CD4-positive, alpha-beta T cell treated with Interleukin-12 subunit alpha and Interleukin-12 subunit beta, for 1 hour (primary cell): ENCODE data around the gene ATP2C1.
A peak's percentile ranks its signal among the peaks of the same experiment; 100 is the strongest.

Experiments used
- DNase-seq: peaks from one replicate; pipeline ENCODE4 v3.0.0-alpha.2; 2020

Gene ATP2C1

DNA sequence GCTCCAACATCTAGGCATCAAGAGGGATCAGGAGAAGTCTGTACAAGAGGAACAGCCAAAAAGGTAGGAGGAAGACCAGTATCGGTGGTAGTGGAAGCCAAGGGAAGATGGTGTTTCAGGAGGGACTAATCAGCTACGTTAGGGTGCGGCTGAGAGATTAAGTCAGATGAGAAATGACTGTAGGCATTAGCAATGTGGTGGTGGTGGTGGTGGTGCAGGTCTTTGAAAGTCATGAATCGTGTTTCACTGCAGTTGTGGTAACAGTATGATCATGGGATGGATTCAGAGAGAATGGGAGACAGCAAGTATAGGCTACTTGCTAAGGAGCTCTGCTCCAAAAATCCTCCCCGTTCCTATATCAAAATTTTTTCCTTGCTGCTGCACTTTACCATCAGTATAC, 97.2 kb downstream of the ATP2C1 start:
- DNase-seq, result no peak

DNA sequence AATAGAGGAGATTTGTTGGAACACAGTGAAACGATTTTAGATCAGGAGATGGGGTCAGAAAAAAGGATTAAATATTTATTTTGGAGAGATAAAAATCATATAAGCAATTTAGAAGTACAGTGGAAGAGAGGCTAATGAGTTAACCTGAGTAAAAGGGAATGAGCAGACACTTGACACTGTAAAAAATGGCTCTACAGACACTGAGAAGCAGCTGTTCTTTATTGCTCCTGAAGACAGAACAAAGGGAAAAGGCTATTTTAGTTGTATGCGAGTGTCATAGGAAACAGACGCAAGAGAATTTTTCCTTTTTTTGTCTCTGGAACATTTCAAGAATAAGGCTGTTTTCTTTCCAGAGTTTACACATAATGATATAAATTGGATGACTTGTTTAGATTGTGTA, 98.5 kb downstream of the ATP2C1 start:
- DNase-seq, result no peak

DNA sequence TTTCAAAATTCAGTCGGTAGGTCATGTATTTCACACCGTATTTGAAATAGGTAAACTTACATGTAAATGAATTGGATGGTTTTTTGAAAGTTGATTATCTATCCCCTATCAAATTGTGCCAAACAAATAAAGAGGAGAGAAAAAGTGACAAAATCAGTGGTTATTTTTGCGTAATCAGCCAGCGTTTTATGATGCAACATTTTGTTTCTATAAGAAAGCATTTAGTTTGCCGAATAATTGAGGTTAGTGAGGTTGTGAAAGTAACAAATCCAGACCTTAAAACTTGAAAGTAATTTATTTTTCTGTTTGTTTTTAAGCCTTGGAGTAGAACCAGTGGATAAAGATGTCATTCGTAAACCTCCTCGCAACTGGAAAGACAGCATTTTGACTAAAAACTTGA, 103.4 kb downstream of the ATP2C1 start:
- no peak for DNase-seq

DNA sequence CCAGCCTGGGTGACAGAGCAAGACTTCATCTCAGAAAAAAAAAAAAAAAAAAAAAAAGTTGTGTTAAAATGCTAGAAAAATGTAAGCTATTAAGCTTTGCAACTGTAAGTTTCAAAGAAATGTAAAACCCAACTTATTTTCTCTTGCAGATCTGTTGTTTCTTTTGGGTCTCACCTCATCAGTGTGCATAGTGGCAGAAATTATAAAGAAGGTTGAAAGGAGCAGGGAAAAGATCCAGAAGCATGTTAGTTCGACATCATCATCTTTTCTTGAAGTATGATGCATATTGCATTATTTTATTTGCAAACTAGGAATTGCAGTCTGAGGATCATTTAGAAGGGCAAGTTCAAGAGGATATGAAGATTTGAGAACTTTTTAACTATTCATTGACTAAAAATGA, 107.2 kb downstream of the ATP2C1 start:
- no peak for DNase-seq

DNA sequence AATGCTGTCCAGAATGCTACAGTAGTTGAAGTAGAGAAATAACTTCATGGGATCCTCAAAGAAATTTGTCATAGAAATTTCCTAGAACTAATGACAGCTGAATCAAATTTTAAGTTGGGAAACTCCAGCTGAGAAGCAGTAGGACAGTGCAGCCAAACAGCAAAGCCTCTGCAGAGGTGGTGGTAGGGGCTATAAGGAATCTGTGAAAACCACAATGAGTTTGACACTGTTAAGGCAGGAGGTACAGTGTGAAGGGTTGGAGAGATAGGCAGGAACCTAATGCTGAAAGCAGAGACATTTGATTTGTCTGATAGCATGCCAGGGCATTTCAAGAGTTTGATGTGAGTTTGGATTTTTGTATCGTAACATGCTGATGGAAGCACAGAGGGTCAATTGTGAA, 110.7 kb downstream of the ATP2C1 start:
- DNase-seq, result no peak

DNA sequence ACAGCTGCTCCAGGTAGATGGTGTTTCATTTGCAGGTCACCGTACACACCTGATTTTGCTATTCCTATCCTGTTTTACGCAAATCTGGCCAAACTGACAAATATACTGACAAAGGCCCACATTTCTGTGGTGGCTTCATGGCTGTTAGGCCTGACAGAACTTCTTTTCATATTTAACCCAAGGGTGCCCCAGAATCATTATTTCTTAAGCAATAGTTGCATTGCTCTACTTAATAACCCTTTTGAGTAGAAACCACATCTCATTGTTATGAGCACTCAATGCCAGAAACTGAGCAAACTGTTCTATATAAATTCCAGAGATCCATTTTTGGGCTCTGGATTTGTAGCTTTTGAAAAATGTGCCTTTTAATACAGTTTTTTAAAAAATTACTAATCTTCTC, 113.4 kb downstream of the ATP2C1 start:
- DNase-seq, result no peak

DNA sequence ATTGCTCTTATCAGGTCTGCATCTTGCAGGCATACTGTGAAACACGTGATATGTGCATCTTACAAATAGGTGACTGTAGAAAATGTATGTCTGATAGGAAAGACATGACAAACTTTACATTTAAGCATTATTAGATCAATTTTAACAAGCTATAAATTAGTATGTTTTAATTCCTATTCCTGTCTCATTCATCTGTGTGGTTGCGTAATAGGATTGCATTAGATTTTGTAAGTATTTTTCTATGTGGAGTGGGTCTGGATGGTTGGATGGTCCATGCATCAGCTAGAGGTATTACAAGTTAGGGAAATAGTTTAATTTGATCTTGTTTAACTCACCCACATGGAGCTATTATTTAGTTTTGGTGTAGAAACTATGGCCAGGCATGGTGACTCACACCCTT, 113.9 kb downstream of the ATP2C1 start:
- no peak for DNase-seq

DNA sequence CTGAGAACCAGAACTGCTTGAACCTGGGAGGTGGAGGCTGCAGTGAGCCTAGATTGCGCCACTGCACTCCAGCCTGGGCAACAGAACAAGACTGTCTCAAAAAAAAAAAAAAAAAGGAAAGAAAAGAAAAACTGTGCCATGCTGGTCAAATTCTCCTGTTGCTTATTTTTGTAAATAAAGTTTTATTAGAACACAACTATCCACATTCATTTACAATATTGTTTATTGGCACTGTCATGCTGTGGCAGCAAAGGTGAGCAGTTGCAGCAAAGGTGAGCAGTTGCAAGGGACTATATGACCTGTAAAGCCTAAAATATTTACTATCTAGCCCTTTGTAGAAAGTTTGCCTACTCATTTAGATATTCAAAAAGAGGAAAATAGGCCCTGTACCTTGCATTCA, 114.4 kb downstream of the ATP2C1 start:
- no peak for DNase-seq

DNA sequence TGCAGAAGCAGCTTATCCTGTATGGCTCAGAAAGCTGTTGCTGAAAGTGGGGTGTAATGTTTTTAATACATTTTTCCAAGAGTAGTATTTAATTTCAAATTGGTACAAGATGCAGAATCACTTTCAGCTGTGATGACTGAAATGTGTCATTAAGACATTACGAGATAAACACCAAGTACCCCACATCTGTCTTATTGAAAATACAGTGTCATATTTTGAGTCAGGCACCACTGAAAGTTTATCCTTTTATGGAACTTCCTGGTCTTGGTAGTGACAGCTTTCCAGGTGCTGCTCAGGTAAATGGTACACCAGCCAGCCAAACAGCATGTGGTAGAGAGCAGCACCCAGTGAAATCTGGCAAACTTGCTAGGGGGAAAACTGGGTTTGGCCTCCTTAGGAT, 115.8 kb downstream of the ATP2C1 start:
- no peak for DNase-seq

DNA sequence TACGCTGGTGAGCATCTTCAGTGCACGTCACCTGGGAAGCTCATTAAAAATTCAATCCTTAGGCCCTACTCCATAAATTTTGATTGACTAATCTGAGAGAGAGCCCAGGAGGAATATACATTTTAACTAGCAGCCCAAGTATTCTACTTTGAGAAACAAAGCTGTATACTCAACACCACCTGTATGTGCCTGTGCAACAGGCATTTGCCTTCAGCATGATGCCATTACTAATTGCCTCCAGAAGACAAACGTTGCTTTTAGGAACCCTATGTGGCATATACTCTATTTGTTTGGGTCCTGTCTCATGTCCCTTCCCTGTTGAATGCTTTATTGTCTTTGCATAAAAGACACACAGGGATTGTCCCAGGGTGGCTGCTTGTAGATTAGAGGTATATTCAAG, 125.1 kb downstream of the ATP2C1 start:
- DNase-seq, result no peak

DNA sequence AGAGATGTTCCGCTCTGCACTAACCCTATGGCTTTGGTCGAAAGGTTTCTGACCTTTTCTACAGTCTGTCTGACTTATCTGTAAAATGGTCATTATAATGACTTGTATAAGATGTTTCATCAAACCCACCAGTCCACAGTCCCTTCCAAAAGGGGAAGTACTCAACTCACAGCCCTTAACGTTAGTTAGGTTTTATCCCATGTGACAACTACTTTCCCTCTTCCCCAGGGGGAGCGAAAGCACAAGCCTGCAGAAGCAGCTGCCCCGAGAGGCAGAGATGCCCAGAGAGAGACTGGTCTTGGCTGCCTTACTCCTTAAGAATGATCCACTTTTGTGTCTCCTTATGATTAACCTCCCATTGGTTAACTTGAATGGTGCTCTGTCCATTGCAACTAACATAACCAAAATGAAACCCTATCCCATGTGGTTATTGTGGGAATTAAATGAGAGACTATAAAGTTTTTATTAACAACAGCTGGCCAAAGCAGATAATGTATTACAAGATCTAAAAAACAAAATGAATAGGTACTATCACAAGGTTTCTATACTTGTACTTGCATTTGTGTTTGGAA, 126.3 kb downstream of the ATP2C1 start:
- DNase-seq, result no peak

DNA sequence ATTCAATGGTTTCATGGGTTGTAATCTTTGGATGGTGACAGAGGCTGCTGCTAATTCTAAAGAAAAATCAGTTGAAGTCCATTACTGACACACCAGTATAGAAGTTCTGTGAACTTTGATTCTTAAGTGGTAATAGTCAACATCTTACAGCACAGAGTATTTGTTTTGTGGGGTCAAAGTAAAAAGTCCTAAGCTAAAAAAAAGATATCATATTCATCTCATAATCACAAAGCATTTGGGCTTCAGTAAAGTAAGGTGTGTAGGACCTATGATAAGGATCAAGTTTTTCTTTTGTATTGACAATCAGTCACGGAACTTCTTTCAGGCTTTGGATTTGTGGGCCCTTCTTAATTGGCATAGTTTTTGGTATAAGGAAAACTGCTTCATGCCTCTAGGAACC, 131.7 kb downstream of the ATP2C1 start:
- no peak for DNase-seq

DNA sequence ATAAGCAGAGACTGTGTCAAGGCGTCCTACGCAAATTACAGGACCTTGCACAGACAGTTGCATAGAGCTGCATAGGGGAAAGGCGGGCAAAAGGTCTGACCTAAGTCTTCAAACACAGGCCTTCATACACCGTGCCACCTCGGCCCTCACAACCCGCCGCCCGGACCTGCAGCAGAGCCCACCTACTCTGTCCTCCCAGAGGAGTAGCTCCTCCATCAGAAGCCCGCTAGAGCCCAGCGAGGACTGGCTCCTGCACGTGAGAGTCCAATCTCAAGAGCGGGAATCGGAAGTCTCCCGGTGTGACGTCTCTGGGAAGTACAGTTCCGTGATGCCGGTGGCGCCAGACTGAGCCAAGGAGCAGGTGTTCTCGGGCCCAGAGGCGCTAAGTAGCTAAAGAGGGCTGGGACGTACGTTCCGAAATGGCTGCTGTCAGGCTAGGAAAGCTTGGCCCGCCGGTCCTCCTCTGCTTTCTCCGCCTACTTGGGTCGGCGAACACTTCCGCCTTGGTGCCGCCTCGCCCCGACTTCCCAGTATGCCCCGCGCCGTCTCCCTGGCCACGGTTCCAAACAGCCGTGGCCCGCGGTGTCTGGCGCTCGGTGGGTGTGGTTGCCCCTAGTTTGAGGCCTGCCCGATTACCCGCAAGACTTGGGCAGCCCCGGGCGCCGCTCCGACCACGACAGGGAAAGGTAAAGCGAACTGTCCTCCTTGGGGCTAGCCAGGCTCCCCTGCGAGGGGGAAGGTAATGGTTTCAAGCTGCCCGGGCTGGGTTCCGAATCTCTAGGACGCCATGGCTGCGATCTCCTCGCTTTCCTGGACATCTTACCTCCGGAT, 132.7 kb downstream of the ATP2C1 start, which contains the start of the genes ASTE1 and NEK11:
Gene ASTE1, minus strand, starts transcription at position 505 of the 831 bp plus-strand sequence. CDS start 1,519 bp downstream, outside the sequence.
Gene NEK11, plus strand, starts transcription at position 557 of the 831 bp plus-strand sequence. CDS start 2,832 bp downstream, outside the sequence.
- peak; percentile 94 for DNase-seq

DNA sequence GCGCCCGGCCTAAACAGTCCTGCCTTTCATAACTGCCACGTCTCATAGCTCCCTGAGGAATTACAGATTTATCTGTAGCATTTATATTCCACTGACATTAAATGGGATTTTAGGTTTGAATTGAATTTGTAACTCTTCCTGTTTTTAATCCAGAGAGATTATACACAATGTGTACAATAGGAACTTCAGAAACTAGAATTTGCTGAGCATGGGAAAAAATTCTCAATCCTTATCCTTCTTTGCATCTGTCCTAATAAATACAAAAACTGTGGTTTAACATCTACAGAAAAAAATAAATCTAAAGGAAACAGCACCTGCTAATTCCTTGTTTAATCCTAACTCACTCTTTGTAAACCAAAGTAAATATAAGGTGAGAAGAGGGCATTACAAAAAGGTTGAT, 135.0 kb downstream of the ATP2C1 start:
- DNase-seq, result no peak

DNA sequence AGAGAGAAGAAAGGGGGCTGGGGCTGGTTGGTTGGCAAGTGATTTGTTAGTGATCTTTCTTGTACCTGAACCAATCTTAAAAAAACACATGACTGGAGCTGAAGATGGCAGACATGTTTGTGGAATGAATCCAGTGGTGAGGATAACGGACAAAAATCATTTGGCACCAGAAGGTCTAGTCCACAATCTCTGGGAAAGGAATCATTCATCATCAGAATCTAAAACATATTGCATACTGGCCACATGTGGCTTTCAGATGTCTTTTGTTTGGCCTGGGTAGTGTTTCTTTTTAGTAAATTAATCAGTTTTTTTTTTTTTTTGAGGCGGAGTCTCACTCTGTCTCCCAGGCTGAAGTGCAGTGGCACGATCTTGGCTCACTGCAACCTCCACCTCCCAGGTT, 137.8 kb downstream of the ATP2C1 start:
- no peak for DNase-seq

DNA sequence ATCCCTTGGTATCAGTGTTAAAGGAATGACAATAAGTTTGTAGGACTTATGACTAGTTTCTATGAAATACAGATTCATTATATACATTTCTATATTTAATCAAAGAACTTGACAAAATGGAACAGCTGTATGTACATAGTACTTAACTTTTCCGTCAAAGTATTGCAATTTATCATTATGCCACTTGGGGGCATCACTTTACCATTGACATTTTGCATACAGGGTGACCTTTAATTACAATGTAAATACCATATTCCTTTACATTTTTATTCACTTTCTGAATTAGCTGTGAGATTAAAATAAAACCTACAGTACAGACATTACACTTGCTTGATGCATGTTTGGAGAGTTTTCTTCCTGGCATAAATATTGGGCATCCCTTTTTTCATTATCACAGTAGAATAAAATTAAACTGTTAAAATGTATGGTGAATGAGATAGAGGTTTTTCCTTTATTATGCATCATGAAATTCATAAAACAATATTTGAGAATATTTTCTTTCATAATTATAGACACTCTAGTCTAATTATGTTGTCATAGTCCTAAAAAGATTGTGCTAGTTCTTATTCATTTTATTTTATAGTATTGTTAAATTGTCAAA, 139.7 kb downstream of the ATP2C1 start:
- DNase-seq, result peak; percentile 72

DNA sequence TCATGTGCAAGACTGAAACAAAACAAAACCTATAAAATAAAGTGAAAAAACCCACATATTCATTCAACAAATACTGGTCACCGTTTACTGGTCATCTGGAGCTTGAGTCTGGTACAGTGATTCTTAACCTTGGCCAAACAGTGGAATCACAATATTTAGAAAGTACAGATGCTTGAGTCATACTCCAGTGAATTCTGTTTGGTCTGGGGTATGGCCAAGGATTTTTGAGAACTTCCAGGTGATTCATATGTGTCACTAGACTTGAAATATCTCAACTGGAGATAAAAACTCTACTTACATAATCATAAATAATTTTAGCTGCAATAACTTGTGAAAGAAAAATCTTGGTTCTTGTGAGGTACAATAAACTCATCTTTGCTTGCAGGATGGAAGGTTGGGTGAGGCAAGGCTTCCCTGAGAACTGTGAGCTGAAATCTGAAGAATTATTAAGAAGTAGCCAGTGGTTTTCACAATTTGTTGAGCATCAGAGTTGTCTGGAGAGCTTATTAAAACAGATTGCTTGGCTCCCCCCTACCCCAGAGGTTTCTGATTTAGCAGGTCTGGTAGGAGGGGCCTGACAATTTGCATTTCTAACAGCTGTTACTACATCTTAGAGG, 142.4 kb downstream of the ATP2C1 start:
- DNase-seq, result no peak

DNA sequence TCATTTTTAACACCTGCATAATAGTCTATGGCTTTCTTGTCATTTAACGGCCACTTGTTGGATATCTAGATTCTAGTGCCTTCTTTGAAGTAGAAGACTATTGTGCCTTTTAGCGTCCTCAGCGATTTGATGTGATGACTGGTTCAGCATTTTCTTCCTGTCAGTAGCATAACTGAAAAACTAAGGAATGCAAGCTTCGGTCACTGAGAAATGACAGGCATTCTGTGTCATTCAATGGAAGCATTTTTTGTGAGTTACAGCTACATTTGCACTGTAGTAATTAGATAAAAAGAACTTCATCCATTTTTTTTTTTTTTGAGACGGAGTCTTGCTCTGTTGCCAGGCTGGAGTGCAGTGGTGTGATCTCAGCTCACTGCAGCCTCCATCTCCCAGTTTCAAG, 143.1 kb downstream of the ATP2C1 start:
- no peak for DNase-seq

DNA sequence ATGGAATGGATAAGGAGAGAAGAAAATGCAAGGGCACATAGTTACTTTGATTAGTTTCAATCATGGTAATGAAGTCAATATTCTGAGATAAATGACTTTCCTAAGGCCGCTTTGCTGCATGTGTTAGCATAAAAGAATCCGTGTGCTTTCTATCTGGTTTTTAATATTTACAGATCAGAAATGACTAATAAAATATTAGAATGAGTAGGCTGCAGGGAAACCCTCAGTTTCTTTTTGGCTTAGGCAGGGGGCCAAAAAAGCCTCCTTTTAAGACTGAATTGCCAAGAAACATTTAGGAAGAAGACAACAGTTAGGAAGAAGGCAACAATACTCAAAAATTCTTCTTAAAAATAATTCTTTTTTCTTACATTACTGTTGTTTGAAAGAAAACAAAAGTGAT, 144.4 kb downstream of the ATP2C1 start:
- no peak for DNase-seq

DNA sequence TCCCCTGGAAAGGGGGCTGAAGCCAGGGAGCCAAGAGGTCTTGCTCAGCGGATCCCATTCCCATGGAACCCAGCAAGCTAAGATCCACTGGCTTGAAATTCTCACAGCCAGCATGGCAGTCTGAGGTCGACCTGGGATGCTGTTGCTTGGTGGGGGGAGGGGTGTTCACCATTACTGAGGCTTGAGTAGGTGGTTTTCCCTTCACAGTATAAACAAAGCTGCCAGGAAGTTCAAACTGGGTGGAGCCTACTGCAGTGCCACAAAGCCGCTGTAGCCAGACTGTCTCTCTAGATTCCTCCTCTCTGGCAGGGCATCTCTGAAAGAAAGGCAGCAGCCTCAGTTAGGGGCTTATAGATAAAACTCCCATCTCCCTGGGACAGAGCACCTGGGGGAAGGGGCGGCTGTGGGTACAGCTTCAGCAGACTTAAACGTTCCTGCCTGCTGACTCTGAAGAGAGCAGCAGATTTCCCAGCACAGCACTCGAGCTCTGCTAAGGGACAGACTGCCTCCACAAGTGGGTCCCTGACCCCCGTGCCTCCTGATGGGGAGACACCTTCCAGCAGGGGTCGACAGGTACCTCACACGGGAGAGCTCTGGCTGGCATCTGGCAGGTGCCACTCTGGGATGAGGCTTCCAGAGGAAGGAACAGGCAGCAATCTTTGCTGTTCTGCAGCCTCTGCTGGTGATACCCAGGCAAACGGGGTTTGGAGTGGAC, 148.5 kb downstream of the ATP2C1 start:
- DNase-seq, result peak; percentile 63

DNA sequence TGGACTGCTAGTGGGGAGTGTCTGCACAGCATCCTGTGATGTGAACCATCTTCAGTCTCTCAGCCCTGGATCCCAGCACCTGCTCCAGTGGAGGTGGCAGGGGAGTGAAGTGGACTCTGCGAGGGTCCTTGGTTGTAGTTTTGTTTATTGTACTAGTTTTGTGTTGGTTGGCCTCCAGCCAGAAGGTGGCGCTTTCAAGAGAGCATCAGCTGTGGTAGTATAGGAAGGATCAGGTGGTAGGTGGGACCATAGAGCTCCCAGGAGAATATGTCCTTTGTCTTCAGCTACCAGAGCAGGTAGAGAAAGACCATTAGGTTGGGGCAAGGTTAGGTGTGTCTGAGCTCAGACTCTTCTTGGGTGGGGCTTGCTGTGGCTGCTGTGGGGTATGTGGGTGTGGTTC, 153.7 kb downstream of the ATP2C1 start:
- no peak for DNase-seq

DNA sequence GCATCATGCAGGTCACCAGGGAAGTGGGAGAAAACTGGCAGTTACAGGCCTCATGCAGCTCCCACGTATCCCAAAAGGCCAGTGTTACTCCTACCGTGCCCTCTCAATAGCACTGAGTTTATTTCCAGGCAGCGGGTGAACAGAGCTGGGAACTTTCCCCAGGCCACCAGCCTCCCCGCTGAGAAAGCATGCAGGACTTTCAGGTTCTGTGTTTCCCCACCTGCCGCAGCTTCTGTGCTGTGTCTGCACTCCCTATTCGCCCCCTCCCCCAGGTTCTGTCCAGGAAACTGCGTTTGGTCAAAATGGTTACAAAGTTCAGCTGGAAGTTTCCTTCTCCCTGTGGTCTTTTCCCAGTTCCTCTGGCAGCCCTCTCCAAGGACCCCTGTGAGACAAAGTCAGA, 154.1 kb downstream of the ATP2C1 start:
- no peak for DNase-seq

DNA sequence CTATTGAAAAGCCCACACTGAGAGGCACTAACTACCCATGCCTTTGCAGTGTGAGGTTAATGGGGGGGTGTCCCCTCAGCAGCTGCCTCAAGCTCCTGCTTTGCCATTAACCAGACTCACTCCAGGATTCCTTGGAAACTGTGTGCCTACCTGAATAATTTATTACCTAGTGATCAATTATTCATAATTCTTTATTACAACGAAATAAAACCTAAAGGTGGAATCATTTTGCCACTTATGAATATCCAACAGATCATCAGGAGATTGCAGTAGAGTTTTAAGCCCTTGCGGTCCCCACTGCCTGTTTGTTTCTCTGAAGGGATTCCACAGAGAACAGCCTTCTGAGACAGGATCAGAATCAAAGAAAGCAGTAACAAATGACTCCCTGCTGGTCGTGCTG, 156.1 kb downstream of the ATP2C1 start:
- no peak for DNase-seq
